ENCODE data around the gene FRRS1. TPM values are rescaled to one million over a fixed set of nuclear protein-coding genes. Genes with fewer than 3 reads are reported as not detected.
A peak's percentile ranks its signal among the peaks of the same experiment; 100 is the strongest.

Gene FRRS1
- total and polyA plus RNA-seq, 12 donors: 0.88 to 8.2 (median 4.7) TPM

- H3K4me1 ChIP-seq: peaks cover 0 to 42% (median 0%) of the 10 kb centered on the region in 9 donors
- no peaks in the 10 kb centered on the region for H3K36me3 ChIP-seq
- WGBS, 2 donors: 23 to 26% methylated on average over 1 of the region's 1 CpG
- intact Hi-C loops (cut with DNase I): no loop called here
- TF ChIP-seq CTCF (IDR thresholded peaks at IDR 0.05): no peak
- peaks cover 0 to 9% (median 0%) of the 10 kb centered on the region in 11 donors for H3K9me3 ChIP-seq
- DNase-seq (no peak), ATAC-seq (no peak)
- H3K27me3 ChIP-seq: no peaks in the 10 kb centered on the region
- peak overlapping the region in 1 of 10 donors; percentile 23 for H3K27ac ChIP-seq
- no peak overlapping the region for H3K4me3 ChIP-seq
Measured at GRCh38 chr1:99758073-99758511, 8.3 kb downstream of the FRRS1 start.

GRCh38 chr1:99756598-99756997 is 9.8 kb downstream of the FRRS1 start:
- peak in 1 of 8 donors; percentile 38 for ATAC-seq
- no peak for TF ChIP-seq CTCF (IDR thresholded peaks at IDR 0.05)

GRCh38 chr1:99755664-99756063 is 10.8 kb downstream of the FRRS1 start:
- Histone ChIP-seq H3K9me3 (peaks cover 0 to 9% (median 0%) of the 10 kb centered on the region in 11 donors), H3K27me3 (no peaks in the 10 kb centered on the region), H3K27ac (no peak overlapping the region), H3K36me3 (no peaks in the 10 kb centered on the region), H3K4me1 (peaks cover 0 to 41% (median 0%) of the 10 kb centered on the region in 9 donors), H3K4me3 (no peak overlapping the region)
- WGBS, 2 donors: 71 to 82% methylated on average over 2 of the region's 2 CpGs
- ATAC-seq: no peak
- intact Hi-C loops (cut with DNase I): no loop called here
- no peak for DNase-seq
- no peak for TF ChIP-seq CTCF (IDR thresholded peaks at IDR 0.05)

More at GRCh38 chr1:99756598-99756997, 9.8 kb downstream of the FRRS1 start:
- WGBS, 2 donors: 85 to 92% methylated on average over 3 of the region's 3 CpGs
- Histone ChIP-seq H3K9me3 (peaks cover 0 to 9% (median 0%) of the 10 kb centered on the region in 11 donors), H3K27me3 (no peaks in the 10 kb centered on the region), H3K4me1 (peaks cover 0 to 41% (median 0%) of the 10 kb centered on the region in 9 donors), H3K36me3 (no peaks in the 10 kb centered on the region), H3K4me3 (no peak overlapping the region), H3K27ac (no peak overlapping the region)
- DNase-seq: no peak
- intact Hi-C loops (cut with DNase I): no loop called here

GRCh38 chr1:99754697-99755096 is 11.7 kb downstream of the FRRS1 start:
- 91 to 94% methylated on average over 5 of the region's 5 CpGs for WGBS, 2 donors
- no peak for TF ChIP-seq CTCF (IDR thresholded peaks at IDR 0.05)
- intact Hi-C loops (cut with DNase I): no loop called here

More at GRCh38 chr1:99754697-99755096, 11.7 kb downstream of the FRRS1 start:
- Histone ChIP-seq H3K36me3 (no peaks in the 10 kb centered on the region), H3K27me3 (no peaks in the 10 kb centered on the region), H3K4me3 (no peak overlapping the region), H3K9me3 (peaks cover 0 to 9% (median 0%) of the 10 kb centered on the region in 11 donors), H3K27ac (no peak overlapping the region), H3K4me1 (peaks cover 0 to 36% (median 0%) of the 10 kb centered on the region in 9 donors)
- no peak for DNase-seq
- ATAC-seq: no peak

Measured in heart right ventricle (tissue), 16 donors.